Islet of Langerhans (tissue), 1 donor: ENCODE data around the gene ARMS2.

ENCODE experiments used
- FAIRE-seq: peaks from one replicate; lab custom pipeline; 2011; peaks lifted over from hg19 to GRCh38; lab: Jason Lieb, UNC

Gene ARMS2, protein sequence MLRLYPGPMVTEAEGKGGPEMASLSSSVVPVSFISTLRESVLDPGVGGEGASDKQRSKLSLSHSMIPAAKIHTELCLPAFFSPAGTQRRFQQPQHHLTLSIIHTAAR

DNA sequence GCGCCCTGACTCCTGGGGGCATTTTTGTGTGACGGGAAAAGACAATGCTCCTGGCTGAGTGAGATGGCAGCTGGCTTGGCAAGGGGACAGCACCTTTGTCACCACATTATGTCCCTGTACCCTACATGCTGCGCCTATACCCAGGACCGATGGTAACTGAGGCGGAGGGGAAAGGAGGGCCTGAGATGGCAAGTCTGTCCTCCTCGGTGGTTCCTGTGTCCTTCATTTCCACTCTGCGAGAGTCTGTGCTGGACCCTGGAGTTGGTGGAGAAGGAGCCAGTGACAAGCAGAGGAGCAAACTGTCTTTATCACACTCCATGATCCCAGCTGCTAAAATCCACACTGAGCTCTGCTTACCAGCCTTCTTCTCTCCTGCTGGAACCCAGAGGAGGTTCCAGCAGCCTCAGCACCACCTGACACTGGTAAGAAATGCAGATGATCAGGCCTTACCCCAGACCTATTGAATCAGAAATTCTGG is at the start of gene ARMS2:
ARMS2 (plus strand) TSS at position 51 of the 478 bp plus-strand sequence; CDS start at position 126, 75 bp downstream.
- FAIRE-seq: no peak

DNA sequence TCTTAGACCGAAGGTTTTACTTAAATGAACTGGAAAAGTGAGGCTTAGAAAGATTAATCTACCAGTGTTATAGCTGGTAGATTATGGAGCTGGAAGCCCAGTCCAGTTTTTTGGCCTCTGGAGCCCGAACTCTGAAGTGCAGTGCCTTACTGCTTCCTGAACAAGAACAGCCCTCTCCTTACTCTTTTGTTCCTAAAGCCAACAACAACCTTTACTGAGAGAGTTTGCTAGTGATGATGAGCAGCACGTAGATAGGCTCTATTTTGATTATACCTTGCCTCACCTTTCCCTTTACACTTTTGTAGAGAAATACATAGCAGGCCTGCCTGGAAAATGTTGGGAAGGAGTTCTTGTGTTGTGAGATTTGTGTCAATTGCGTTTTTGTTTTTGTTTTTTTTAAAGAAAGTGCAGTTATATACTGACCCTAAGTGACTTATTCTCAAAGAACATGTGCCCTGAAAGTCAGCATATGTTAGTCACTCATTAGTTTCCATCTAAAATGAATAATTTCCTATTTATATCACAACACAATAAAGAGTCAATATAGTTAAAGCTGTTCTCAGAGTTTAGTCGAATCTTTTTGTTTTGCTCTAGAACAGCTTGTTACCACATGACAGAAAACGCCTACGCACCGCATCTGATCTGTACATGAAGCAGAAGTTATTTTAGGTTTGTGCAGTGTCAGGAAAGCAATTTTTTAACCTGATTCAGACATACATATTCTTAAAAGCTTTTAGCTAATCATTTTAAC is 46.9 kb upstream of the ARMS2 start:
- FAIRE-seq: peak; percentile 82

DNA sequence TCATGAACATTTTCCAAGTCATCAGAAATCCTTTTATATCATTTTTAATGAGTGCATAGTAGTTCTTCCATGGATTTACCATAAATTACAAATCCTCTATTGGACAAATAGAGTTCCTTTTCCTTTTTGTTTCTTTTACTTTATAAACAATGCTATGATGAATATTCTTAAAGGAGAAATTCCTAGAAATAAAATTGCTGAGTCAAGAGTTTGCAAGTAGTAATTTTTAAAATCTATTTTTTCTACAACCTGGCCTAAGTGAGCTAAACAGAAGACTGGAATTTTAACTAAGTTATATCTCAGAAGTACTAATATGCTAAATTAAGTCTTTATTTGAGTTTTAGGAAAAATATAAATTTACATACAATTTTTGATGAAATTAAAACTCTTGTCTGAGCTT is 41.1 kb upstream of the ARMS2 start:
- FAIRE-seq: peak; percentile 90

DNA sequence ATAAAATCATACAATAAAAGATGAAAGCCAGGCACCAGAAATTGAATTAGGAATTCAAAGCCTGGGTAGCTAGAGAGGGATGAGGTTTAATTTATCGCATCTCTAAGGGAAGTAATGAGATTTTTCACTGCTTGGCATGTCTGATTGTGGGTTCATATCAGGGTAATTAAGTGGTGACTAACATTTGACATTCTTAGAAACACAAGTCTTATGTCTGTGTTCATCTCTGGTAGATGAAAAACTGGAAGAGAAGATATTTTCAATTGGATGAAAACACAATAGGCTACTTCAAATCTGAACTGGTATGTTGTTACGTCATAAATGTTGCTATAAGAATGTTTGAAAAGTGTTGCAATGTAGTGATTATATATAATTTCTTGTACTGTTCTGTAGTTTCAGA is 36.8 kb upstream of the ARMS2 start:
- no peak for FAIRE-seq

DNA sequence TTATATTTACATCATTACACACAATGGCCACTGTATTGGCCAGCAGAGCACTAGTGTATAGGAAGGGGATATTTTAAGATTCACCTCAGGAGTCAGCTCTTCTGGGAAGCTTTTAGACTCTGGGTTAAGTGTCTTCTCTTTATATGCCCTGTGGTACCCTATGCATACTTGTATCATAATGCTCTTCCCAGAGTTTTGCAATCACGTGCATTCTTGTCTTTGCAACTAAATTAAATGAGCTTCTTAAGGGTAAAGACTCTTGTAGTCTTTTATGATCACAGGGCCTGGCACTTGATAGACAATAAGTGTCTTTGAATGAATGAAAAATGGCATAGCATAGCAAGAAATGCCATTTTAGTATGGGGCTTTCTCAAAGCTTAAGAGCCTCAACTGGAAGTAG is 35.4 kb upstream of the ARMS2 start:
- FAIRE-seq: no peak

DNA sequence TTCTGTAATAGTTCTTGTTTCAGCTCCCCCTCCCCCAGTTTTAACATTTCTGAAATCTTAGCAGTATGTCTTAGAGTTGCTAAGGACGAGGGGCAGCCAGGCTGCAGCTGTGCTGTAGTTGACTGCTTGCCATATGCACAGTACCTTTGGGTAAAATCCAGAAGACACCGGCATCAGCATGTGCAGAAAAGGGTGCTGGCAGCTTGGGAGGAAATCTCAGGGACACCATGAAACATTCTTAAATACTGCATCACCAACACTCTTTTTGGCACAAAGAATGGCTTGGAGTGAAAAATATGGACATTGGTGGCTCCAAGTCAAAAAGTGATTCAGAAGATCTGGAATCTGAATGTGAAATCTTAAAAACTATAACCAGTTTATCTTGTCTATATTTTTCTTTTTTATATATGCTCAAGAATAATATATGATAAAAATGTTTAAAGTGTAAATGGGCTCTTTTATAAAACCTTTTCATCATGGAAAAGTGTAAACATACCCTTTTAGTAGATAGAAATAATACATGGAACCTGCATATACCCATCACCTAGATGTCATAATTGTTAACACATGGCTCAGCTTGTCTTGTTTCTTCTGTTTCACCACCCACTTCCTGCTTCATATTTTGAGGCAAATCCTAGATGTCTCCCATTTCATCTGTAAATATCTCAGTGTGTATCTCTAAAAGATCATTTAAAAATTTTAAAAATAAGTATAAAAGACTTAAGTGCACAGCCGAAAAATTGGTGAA is 34.4 kb upstream of the ARMS2 start:
- FAIRE-seq: no peak

DNA sequence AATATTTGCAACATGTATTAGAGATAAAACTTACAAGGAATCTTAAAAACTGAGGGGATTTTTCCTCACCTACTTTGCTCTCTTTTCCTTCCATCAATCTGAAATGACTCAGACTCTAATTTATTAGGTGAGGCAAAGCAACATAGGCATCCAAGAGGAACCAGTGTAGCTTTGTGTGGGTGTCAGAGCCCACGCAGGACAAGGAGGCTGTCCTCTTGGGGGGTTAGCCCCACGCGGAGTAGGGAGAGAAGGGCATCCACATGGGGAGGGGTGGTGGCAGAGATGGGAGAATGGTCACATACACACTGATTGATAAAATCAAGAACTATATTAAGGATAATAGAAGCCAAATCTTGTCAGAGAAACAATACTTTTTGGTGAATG is 33.8 kb upstream of the ARMS2 start:
- FAIRE-seq: no peak

DNA sequence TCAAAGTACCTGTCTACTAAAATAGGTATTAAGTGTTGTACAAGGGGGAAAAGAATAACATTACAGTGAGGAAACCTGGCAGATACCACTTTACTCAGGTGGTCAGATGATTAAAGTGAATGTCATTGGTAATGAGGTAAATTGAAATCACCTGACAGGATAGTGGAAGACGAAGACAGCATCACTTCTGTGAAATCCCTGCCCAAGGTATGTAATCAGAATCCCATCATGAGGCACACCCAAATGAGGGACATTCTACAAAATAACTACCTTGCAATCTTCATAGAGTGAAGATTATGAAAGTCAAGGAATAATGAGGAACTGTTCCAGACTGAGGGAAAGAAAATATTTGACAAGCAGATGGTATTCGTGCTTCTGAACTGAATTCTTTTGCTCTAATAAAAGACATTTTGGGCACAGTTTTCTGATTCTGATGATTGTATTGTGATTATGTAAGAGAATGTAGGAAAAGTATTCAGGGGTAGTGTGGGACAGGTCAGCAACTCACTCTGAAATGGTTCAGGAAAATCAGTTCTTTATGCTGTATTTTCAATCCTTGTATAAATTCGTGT is 33.3 kb upstream of the ARMS2 start:
- no peak for FAIRE-seq

DNA sequence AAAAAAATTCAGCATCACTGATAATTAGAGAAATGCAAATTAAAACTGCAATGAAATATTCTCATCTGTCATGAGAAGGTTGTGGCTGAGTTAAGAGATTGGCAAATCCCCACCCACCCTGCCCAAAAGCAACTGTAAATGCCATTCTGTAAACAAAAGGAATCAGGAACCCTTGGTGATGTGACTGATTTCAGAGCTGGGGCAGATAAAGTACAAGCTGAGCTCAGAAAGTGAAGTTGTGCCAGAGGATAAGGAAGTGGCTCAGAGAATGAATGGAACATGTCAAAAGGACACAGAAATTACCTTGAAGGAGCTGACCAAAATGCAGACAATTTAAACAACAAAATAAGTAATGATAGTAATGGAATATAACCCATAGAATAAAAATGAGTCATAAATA is 32.7 kb upstream of the ARMS2 start:
- no peak for FAIRE-seq

DNA sequence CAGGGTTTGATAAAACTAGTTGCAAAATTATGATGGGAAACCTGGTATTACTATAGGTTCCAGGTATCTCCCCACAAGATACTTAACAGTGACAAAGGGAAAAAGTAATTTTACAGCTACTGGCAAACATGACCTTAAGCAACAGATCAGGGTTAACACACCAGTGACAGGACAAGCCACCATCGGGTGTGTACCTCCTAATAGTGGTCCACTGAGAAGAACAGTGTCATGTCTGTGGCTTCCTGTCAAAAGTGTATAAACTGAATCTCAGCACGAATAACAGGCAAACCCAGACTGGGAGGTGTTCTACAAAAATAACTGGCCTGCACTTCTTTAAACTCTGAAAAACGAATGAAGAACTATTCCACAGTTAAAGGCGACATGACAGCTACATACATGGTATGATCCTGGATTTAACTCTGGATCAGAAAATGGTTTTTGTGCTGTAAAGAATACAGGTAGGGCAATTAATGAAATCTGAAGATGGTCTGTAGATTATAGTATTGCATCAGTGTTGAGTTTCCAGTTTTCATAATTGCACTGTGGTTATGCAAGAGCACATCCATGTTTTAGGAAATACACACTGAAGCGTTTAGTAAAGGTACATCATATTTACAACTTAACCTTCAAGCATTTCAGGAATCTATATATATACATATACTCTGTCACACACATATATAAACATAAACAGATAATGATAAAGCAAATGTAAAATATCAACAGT is 32.0 kb upstream of the ARMS2 start:
- FAIRE-seq: peak; percentile 49

DNA sequence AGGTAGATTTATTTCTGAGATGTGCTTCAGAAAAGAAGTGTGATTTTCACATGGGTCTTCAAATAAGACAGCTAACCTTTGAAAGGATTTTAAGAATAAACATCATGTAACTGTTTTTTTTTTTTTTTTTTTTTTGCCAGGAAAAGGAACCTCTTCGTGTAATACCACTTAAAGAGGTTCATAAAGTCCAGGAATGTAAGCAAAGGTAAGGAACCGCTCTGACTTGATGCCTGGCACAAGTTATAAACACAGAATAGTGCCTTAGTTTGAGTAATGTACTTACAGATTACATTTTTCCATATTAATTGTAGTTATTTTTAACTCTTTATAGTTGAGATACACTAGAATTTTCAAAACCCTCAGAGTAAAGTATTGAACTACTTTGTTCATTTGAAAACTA is 30.4 kb upstream of the ARMS2 start:
- peak; percentile 27 for FAIRE-seq

DNA sequence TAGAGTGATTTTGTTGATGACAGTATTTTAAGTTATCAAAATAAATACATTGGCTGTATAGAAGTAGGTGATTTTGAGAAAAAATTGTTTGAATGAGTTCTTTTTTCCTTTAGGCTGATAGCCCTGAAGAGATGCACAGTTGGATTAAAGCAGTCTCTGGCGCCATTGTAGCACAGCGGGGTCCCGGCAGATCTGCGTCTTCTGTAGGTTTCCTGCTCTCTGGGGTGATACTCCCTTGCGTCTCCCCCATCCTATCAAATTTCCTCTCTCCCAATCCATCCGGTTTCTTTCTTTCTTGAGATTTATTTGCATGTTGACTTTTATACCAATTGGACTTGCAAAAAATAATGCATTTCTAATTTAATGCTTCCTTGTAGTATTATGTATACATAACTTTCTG is 27.6 kb upstream of the ARMS2 start:
- no peak for FAIRE-seq

DNA sequence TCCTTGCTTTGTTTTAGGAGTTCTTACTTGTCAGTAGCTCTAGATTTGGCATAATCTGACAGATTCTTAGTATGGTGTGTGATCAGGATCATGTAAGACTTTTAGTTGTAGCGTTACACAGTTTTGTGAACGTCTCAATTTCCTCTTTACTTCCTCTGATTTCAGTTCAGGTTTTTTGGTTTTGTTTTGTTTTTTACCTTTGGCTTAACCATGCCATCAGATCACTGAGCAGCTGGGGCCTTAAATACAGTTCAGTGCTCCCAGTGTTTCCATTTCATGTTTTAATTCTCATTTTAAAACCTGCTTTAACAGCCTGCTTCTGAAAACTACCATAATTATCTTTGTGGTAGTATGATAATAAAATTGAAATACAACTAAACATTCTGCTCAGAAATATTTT is 27.2 kb upstream of the ARMS2 start:
- FAIRE-seq: no peak

DNA sequence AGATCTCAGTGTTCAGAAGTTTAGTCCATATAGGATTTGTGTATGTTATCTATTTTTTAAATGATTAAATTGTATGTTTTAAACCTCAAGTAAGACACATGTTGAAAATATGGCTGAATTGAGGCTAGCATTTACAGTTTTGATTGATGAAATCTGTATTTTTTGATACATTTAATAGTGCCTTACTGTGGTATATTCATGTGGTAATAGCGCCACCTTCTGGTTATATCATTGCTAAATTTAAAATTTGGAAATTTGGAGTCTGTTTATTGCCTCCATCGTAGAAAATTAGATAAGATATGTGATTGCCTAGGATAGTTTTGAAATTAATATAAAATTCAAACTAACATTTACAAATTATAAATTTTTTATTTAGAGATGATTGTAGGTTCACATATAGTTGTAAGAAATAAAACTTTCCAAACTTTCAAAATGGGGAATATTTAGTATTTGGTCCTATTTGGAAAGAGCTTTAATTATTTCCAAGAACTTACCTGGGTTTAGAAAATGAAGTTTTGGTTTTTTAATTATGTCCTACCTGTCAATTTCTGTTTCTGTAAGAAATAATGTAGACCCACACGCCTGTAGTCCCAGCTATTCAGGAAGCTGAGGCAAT is 19.1 kb upstream of the ARMS2 start:
- FAIRE-seq: peak; percentile 98

DNA sequence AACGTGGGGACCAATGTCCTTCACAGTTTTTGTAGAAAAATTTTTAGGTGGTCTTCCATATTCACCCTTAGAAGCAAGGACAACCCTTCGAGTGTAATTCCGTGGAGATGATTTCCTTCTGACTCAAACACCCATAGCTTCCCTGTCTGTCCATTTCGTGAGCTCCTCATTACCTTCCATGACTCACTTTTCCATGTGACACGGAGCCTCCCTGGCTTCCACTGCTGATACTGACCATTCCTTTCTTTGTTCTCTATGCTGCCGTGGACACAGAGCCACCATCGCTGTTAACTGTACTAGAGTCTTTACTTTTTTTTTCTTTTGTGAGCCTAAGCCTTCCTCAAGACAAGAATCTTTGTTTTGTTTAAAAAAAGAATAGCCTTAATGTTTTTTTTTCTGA is 12.5 kb upstream of the ARMS2 start:
- FAIRE-seq: no peak

DNA sequence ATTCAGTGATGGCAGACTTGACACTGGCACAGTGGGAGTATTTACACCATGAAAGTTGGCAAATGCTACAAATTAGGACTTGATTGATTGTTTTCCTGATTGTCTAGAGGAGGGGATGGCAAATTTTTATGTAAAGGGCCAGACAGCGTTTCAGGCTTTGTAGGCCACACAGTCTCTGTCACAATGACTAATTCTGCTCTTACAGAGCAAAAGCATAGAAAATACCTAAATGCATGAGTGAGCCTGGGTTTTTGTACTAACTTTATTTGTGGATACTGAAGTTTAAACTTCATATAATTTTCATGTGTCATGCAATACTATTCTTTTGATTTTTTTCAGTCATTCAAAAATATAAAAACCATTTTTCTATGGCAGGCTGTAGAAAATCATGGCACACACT is 9.0 kb upstream of the ARMS2 start:
- FAIRE-seq: no peak

DNA sequence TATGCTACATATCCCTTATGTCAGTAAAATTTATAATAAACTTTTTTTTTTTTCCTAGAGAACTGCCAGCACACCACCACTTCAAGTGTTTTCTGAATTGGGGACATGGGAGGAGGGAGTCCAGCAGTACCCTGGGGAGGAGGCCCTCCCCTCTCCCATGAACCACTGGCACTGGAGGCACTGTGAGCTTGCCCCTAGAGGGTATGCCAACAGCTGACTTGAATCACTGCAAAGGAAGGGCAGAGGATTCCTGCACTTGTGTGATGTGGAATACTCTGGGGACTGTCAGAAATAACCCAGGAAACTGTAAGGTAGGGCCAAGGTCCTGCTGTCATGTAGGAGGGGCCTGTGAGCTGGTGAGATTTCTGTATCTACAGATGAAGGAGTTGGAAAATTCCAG is 8.5 kb upstream of the ARMS2 start:
- no peak for FAIRE-seq

DNA sequence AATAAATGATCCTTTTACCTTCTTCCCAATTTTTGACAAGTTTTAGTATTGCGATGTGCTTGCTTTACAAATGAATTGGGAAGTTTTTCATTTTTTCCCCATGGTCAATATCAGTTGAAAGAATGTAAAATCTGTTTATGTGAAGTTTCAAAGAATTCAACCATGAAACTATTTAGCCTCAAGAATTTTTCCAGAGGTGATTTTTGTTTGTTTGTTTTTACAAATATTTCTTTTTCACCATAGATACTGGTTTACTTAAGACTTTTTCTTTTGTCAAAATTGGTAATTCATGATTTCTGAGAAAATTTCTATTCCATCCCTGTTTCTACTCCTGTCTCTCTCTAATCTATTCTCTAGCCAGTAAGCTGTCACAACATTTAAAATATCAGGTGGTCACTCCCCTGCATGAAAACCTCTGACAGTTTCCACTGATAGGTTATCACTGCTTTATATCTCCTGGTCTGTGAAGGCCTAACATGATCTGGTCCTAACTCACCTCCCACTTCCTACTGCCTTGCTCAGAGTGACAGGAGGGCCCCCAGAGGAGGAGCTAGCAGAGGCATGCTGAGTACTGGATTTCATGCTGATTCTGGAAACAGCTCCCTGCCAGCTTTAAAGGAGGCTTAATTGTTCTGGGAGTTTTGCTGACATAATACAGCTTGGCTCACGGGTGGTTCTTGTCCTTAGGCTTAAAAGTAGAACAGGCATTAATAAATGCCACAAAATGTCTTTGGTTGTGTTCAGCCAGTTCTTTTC is 7.6 kb upstream of the ARMS2 start:
- FAIRE-seq: no peak

DNA sequence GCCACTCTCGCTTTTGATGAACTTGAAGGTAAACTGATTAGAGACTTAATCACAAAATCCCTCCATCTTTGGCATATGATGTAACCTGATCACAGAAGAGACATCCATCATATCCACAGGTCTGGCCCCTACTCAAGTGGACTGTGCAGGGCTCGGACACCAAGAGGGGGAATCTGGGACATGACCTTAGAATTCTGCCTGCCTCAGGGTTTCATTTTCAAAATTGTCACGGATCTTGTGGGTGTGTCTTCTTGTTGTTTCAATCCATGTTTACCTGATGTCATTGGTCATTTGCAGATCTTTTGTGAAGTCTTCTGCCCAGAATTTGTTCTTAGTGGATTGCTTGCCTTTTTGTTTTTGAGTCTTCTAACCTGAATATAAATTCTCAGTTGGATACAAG is 5.9 kb upstream of the ARMS2 start:
- no peak for FAIRE-seq

DNA sequence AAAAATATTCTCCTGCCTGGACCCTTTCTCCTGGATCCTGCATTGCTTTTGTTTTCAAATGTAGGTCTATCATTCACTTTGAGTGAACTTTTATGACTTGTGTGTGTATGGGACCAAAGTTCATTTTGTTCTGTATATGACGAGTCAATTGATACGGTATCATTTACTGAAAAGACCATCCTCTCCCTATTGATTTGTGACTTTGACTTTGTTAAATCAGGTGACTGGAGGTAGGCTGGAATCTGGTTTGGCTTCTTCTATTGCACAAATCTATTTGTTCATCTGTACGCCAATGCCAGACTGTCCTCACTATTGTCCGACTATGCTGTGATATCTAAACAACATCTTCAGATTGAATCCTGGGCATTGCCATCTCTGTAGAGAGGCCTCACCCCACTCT is 5.3 kb upstream of the ARMS2 start:
- no peak for FAIRE-seq

DNA sequence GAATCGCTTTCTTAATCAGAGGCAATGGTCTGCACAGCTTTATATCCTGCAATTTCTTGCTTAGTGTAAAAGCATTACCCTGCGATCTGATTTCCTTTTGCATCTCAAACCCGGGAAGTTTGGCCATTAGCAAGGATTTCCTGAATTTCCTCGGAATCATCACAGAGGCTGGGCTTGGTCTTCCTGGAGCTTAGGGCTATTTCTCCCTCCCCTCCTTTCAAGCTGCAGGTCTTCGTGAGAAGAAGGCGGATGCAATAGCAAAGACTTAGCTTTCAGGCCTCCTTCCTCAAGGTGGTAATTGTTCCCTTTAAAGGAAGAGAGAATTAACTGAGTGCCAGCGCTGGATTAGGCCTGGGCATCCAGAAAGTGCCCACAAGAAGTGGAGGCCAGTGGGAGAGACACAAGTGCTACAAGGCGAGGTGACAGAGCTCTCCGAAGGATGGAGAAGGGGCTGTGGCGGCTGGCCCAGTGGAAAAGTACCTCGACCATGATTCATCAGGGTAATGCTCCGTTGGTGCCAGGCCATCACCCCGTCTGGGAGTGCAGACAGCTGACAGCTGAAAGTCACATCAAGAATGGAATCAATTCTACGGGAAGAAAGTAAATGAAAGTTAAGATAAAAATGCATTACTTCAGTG is 4.0 kb upstream of the ARMS2 start:
- no peak for FAIRE-seq
